AG04450 (cell line): Measurements from ENCODE around the gene FDCSP. TPM values are rescaled to one million over a fixed set of nuclear protein-coding genes. Genes with fewer than 3 reads are reported as not detected.
"Not testable (repeated sequence)": the region's sequence is repeated elsewhere in the genome, so short reads cannot be mapped to it uniquely, and the experiment has no call there.

ENCODE experiments used
- CTCF ChIA-PET: fragments of 300-600, 350-600 bp; formaldehyde crosslinking; extraction: SDS; loops from one replicate; lab custom pipeline; 2022; ENCODE audit warnings: antibody characterized with exemption, inconsistent platforms; lab: Charles Lee
- POLR2A ChIA-PET: fragments of 350-600 bp; formaldehyde crosslinking; extraction: SDS; loops from one replicate; lab custom pipeline; 2021; ENCODE audit warnings: antibody characterized with exemption, inconsistent platforms; lab: Yijun Ruan, JAX
- DNase-seq: peaks from one replicate; pipeline ENCODE4 v3.0.0-alpha.2; 2011; ENCODE audit warnings: low read depth, low spot score
- H3K27ac ChIP-seq: one replicate; pipeline ENCODE4 v1.5.1; 2012; ENCODE audit warnings: low read depth, low read length, control low read depth
- H3K27me3 ChIP-seq: one replicate; pipeline ENCODE4 v1.6.0; 2012; ENCODE audit warnings: low read length; ENCODE audit not compliant: control insufficient read depth, insufficient read depth
- H3K4me3 ChIP-seq: 2 replicates; pipeline ENCODE4 v1.5.1; 2011; ENCODE audit warnings: mild to moderate bottlenecking, low read depth, low read length, control low read depth
- H3K9me3 ChIP-seq: 2 replicates; pipeline ENCODE4 v1.5.1; 2012; ENCODE audit warnings: low read length; ENCODE audit not compliant: control insufficient read depth, insufficient read depth
- polyA plus RNA-seq: library from polyadenylated mRNA; depleted of rRNA; stranded (reverse); fragments of >200 nt; gene quantifications from 2 replicates; pipeline ENCODE4 v1.2.3, GENCODE V29; 2011
- TF ChIP-seq, protein P1 (sequence below): IDR thresholded peaks from 2 replicates; pipeline ENCODE4 v1.5.1; 2011; ENCODE audit warnings: low read depth, low read length, control low read depth, inconsistent platforms

Gene FDCSP
- polyA plus RNA-seq, 1 experiment: not detected

DNA sequence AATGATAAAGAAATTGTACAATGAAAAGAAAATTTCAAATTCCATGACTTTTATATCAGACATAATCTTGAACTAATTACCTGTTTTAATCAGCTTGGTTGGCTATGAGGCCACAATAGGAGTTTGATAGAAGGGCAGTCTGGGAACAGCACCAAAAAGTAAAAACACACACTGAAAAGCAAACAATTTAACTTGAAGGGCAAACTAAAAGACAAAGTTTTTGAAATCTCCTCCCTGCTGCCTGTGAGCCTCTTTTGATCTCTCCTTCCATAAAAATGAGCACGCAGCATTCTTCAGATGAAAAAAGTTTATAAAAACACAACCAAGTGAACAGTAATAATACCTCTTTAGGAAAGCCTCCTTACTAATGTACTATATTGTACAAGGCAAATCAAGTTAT, 22.3 kb upstream of the FDCSP start:
- Histone ChIP-seq H3K4me3 (no peak overlapping the region), H3K9me3 (no peaks in the 10 kb centered on the region), H3K27me3 (no peaks in the 10 kb centered on the region), H3K27ac (no peak overlapping the region)
- TF ChIP-seq, protein P1, sequence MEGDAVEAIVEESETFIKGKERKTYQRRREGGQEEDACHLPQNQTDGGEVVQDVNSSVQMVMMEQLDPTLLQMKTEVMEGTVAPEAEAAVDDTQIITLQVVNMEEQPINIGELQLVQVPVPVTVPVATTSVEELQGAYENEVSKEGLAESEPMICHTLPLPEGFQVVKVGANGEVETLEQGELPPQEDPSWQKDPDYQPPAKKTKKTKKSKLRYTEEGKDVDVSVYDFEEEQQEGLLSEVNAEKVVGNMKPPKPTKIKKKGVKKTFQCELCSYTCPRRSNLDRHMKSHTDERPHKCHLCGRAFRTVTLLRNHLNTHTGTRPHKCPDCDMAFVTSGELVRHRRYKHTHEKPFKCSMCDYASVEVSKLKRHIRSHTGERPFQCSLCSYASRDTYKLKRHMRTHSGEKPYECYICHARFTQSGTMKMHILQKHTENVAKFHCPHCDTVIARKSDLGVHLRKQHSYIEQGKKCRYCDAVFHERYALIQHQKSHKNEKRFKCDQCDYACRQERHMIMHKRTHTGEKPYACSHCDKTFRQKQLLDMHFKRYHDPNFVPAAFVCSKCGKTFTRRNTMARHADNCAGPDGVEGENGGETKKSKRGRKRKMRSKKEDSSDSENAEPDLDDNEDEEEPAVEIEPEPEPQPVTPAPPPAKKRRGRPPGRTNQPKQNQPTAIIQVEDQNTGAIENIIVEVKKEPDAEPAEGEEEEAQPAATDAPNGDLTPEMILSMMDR: no peak
- CTCF ChIA-PET: interaction anchor here (2.4 kb wide), 1 partner anchor 20 kb away, joined by 8 read pairs; no protein-coding TSS in a partner anchor
- POLR2A ChIA-PET: no interaction called here
- DNase-seq: no peak

- H3K4me3 ChIP-seq, H3K27ac ChIP-seq, POLR2A ChIA-PET, CTCF ChIA-PET, H3K9me3 ChIP-seq, DNase-seq, H3K27me3 ChIP-seq: not testable (repeated sequence)
Measured at GRCh38 chr4:70212752-70213151, 13.2 kb upstream of the FDCSP start.

DNA sequence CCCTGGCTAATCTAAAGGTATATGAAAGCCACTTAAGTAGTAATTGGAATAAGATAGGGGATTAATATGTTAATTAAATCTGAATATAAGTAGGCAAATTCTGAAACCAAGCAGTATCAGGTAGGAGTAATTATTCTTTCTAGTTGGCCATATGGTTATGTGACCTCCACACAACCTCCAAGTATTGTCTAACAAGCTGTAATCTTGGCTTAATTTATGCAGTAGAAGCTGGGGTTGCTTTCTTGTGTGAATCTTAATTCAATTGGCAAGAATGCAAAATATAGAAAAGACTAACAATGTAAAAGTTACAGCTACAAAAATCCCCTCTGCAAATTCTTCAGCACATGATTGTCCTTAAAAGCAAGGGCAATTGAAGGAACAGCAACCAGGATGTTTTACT, 9.8 kb upstream of the FDCSP start:
- H3K9me3 ChIP-seq, CTCF ChIA-PET, H3K4me3 ChIP-seq, DNase-seq, H3K27ac ChIP-seq, POLR2A ChIA-PET, H3K27me3 ChIP-seq: not testable (repeated sequence)

DNA sequence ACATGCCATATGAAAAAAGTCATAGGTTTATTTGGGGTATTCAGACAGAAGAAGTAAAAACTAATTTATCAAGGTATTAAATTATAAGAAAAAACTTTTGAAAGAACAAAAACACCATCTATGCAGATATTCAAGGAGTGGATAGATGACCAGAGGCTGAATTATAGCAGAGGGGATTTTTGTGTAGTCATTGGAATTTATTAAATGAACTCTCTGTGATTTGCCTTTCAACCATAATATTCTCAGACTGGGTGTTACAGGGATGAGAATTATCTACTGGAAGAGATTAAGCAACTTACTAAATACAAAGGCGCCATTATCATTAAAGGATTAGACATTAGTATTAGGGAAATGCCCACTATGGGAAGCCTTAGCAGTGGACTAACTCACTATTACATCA, 9.4 kb upstream of the FDCSP start:
- DNase-seq, H3K27ac ChIP-seq, CTCF ChIA-PET, H3K4me3 ChIP-seq, H3K27me3 ChIP-seq, H3K9me3 ChIP-seq, POLR2A ChIA-PET: not testable (repeated sequence)

DNA sequence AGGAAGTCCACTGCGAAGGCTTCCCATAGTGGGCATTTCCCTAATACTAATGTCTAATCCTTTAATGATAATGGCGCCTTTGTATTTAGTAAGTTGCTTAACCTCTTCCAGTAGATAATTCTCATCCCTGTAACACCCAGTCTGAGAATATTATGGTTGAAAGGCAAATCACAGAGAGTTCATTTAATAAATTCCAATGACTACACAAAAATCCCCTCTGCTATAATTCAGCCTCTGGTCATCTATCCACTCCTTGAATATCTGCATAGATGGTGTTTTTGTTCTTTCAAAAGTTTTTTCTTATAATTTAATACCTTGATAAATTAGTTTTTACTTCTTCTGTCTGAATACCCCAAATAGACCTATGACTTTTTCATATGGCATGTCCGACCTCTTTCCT, 4.5 kb upstream of the FDCSP start:
- H3K9me3 ChIP-seq, H3K27ac ChIP-seq, H3K4me3 ChIP-seq, CTCF ChIA-PET, DNase-seq, POLR2A ChIA-PET, H3K27me3 ChIP-seq: not testable (repeated sequence)

DNA sequence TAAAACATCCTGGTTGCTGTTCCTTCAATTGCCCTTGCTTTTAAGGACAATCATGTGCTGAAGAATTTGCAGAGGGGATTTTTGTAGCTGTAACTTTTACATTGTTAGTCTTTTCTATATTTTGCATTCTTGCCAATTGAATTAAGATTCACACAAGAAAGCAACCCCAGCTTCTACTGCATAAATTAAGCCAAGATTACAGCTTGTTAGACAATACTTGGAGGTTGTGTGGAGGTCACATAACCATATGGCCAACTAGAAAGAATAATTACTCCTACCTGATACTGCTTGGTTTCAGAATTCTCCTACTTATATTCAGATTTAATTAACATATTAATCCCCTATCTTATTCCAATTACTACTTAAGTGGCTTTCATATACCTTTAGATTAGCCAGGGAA, 4.1 kb upstream of the FDCSP start:
- POLR2A ChIA-PET, H3K9me3 ChIP-seq, H3K27me3 ChIP-seq, H3K4me3 ChIP-seq, CTCF ChIA-PET, DNase-seq, H3K27ac ChIP-seq: not testable (repeated sequence)

DNA sequence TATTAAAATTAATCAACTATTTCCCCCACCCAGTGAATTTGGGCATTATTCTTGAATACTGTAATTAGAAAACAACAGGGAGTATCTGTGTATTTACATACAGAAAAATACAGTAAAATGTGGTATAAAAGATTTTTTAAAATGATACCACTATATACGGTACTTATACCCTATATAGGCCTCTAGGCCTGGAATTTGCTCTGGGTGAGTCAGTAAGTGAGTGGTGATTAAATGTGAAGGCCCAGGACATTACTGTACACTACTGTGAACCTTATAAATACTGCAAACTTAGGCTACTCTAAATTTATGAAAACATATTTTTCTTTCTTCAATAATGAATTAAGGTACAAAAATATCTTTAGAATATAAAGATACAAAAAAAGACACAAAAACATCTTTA, 10.2 kb downstream of the FDCSP start:
- ChIA-PET CTCF (no interaction called here), POLR2A (no interaction called here)
- no peak for DNase-seq
- no peak overlapping the region for H3K27ac ChIP-seq
- TF ChIP-seq, protein P1: no peak
- no peaks in the 10 kb centered on the region for H3K9me3 ChIP-seq
- H3K4me3 ChIP-seq: no peak overlapping the region
- H3K27me3 ChIP-seq: no peaks in the 10 kb centered on the region
